Fibroblast of mammary gland (primary cell): ENCODE results near the gene EVI5.
"Not testable (repeated sequence)": the region's sequence is repeated elsewhere in the genome, so short reads cannot be mapped to it uniquely, and the experiment has no call there.

ENCODE experiments used
- DNase-seq: peaks from one replicate; pipeline ENCODE4 v3.0.0-alpha.2; 2010; ENCODE audit warnings: low read depth
- H3K4me3 ChIP-seq: 2 replicates; pipeline ENCODE4 v1.5.1; 2011; ENCODE audit warnings: low read depth, mild to moderate bottlenecking, low read length, moderate library complexity; ENCODE audit not compliant: control insufficient read depth
- CTCF ChIP-seq: conservative IDR thresholded peaks from 2 replicates; pipeline ENCODE4 v1.5.1; 2011; ENCODE audit warnings: low read depth, low read length, inconsistent platforms; ENCODE audit not compliant: control insufficient read depth, insufficient read depth

Gene EVI5

GRCh38 chr1:92538413-92539061, 246.4 kb downstream of the EVI5 start:
- no peak for DNase-seq
- no peak for TF ChIP-seq CTCF
- H3K4me3 ChIP-seq: no peak overlapping the region

- no peak for TF ChIP-seq CTCF
- DNase-seq: peak; percentile 11
- no peak overlapping the region for H3K4me3 ChIP-seq
Observed at GRCh38 chr1:92538048-92538412, 246.9 kb downstream of the EVI5 start.

GRCh38 chr1:92536980-92537884, 247.7 kb downstream of the EVI5 start:
- TF ChIP-seq CTCF: no peak
- DNase-seq: peak; percentile 53
- H3K4me3 ChIP-seq: no peak overlapping the region

- DNase-seq: no peak
Observed at GRCh38 chr1:92536211-92536979, 248.5 kb downstream of the EVI5 start.

GRCh38 chr1:92532371-92532770, 252.5 kb downstream of the EVI5 start:
- DNase-seq: not testable (repeated sequence)

More at GRCh38 chr1:92536211-92536979, 248.5 kb downstream of the EVI5 start:
- no peak for TF ChIP-seq CTCF
- no peak overlapping the region for H3K4me3 ChIP-seq

DNA sequence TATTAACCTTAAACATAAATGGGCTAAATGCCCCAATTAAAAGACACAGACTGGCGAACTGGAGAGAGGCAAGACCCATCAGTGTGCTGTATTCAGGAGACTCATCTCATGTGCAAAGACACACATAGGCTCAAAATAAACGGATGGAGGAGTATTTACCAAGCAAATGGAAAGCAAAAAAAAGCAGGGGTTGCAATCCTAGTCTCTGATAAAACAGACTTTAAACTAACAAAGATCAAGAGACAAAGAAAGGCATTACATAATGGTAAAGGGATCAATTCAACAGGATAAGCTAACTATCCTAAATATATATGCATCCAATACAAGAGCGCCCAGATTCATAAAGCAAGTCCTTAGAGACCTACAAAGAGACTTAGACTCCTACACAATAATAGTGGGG, 253.0 kb downstream of the EVI5 start:
- not testable (repeated sequence) for H3K4me3 ChIP-seq, DNase-seq

More at GRCh38 chr1:92532371-92532770, 252.5 kb downstream of the EVI5 start:
- H3K4me3 ChIP-seq: not testable (repeated sequence)

- TF ChIP-seq CTCF: no peak
- no peak overlapping the region for H3K4me3 ChIP-seq
- no peak for DNase-seq
Observed at GRCh38 chr1:92527670-92528069, 257.2 kb downstream of the EVI5 start.

GRCh38 chr1:92524944-92525590, 259.8 kb downstream of the EVI5 start:
- H3K4me3 ChIP-seq: not testable (repeated sequence)
- peak; percentile 50 for DNase-seq
